ENCODE measurements around the gene TOX3. TPM values are rescaled to one million over a fixed set of nuclear protein-coding genes. Genes with fewer than 3 reads are reported as not detected.

Gene TOX3
- total RNA-seq, 2 donors from 2014 or later, result 4.8 to 8.5 TPM

- Histone ChIP-seq H3K9me3 (ENCODE audit: control insufficient read depth, low read length) (no peaks in the 10 kb centered on the region), H3K27me3 (ENCODE audit: control insufficient read depth, insufficient read depth, low read length, poor library complexity, severe bottlenecking) (peaks cover 32% of the 10 kb centered on the region), H3K4me1 (ENCODE audit: control insufficient read depth, insufficient read depth, low read length) (peaks cover 12% of the 10 kb centered on the region), H3K9ac (ENCODE audit: extremely low read depth, low read length, poor library complexity, severe bottlenecking) (no peak overlapping the region), H3K27ac (ENCODE audit: low read depth, low read length) (no peak overlapping the region), H3K4me3 (ENCODE audit: low read length) (peak overlapping the region; percentile 90), H3K36me3 (ENCODE audit: control insufficient read depth, insufficient read depth, low read length) (no peaks in the 10 kb centered on the region)
- no peak overlapping the region for H3K27ac Mint-ChIP-seq
- H3K27me3 Mint-ChIP-seq (ENCODE audit: insufficient read depth), result peaks cover 53% of the 10 kb centered on the region
- peak; percentile 49 for DNase-seq
- H3K4me3 Mint-ChIP-seq, result peak overlapping the region; percentile 74
- H3K36me3 Mint-ChIP-seq (ENCODE audit: low read depth), result peaks cover 2% of the 10 kb centered on the region
- H3K9me3 Mint-ChIP-seq, result no peaks in the 10 kb centered on the region
- H3K4me1 Mint-ChIP-seq, result peaks cover 25% of the 10 kb centered on the region
- TF ChIP-seq CTCF (conservative IDR thresholded peaks at IDR 0.05), result no peak
- 1 to 2% methylated on average over 18 to 36 of the region's 36 CpGs for WGBS, 2 experiments (ENCODE audit: insufficient coverage in 1 of 2, insufficient read length in 1 of 2)
Observed at GRCh38 chr16:52545222-52545897, 1.6 kb downstream of the TOX3 start.

GRCh38 chr16:52544703-52545102 is 2.2 kb downstream of the TOX3 start:
- WGBS, 2 experiments (ENCODE audit: insufficient coverage in 1 of 2, insufficient read length in 1 of 2), result 23% methylated on average over 2 of the region's 2 CpGs
- Histone ChIP-seq H3K27ac (ENCODE audit: low read depth, low read length) (no peak overlapping the region), H3K9me3 (ENCODE audit: control insufficient read depth, low read length) (no peaks in the 10 kb centered on the region), H3K27me3 (ENCODE audit: control insufficient read depth, insufficient read depth, low read length, poor library complexity, severe bottlenecking) (peaks cover 32% of the 10 kb centered on the region), H3K36me3 (ENCODE audit: control insufficient read depth, insufficient read depth, low read length) (no peaks in the 10 kb centered on the region), H3K4me3 (ENCODE audit: low read length) (peak overlapping the region; percentile 90), H3K4me1 (ENCODE audit: control insufficient read depth, insufficient read depth, low read length) (peaks cover 12% of the 10 kb centered on the region), H3K9ac (ENCODE audit: extremely low read depth, low read length, poor library complexity, severe bottlenecking) (no peak overlapping the region)
- peaks cover 2% of the 10 kb centered on the region for H3K36me3 Mint-ChIP-seq (ENCODE audit: low read depth)
- H3K27me3 Mint-ChIP-seq (ENCODE audit: insufficient read depth), result peaks cover 46% of the 10 kb centered on the region
- peak overlapping the region; percentile 74 for H3K4me3 Mint-ChIP-seq
- no peak for TF ChIP-seq CTCF (conservative IDR thresholded peaks at IDR 0.05)
- H3K27ac Mint-ChIP-seq, result no peak overlapping the region
- H3K9me3 Mint-ChIP-seq, result no peaks in the 10 kb centered on the region
- DNase-seq, result no peak
- peaks cover 24% of the 10 kb centered on the region for H3K4me1 Mint-ChIP-seq

- H3K27me3 ChIP-seq (ENCODE audit: control insufficient read depth, insufficient read depth, low read length, poor library complexity, severe bottlenecking), result peaks cover 32% of the 10 kb centered on the region
- no peak for TF ChIP-seq CTCF (conservative IDR thresholded peaks at IDR 0.05)
- no peak overlapping the region for H3K9ac ChIP-seq (ENCODE audit: extremely low read depth, low read length, poor library complexity, severe bottlenecking)
- Mint-ChIP-seq H3K4me3 (no peak overlapping the region), H3K27me3 (ENCODE audit: insufficient read depth) (peaks cover 40% of the 10 kb centered on the region), H3K36me3 (ENCODE audit: low read depth) (peaks cover 2% of the 10 kb centered on the region), H3K27ac (no peak overlapping the region), H3K9me3 (no peaks in the 10 kb centered on the region), H3K4me1 (peaks cover 19% of the 10 kb centered on the region)
- H3K36me3 ChIP-seq (ENCODE audit: control insufficient read depth, insufficient read depth, low read length), result no peaks in the 10 kb centered on the region
- peaks cover 7% of the 10 kb centered on the region for H3K4me1 ChIP-seq (ENCODE audit: control insufficient read depth, insufficient read depth, low read length)
- no peak overlapping the region for H3K27ac ChIP-seq (ENCODE audit: low read depth, low read length)
- no peak overlapping the region for H3K4me3 ChIP-seq (ENCODE audit: low read length)
- WGBS, 2 experiments (ENCODE audit: insufficient coverage in 1 of 2, insufficient read length in 1 of 2), result 84 to 86% methylated on average over 2 to 4 of the region's 4 CpGs
- no peaks in the 10 kb centered on the region for H3K9me3 ChIP-seq (ENCODE audit: control insufficient read depth, low read length)
- DNase-seq, result no peak
Observed at GRCh38 chr16:52543654-52544053, 3.3 kb downstream of the TOX3 start.

Data from endodermal cell (in vitro differentiated cells).